OCI-LY7 (cell line): ENCODE results near the gene TEX13A. TPM values are rescaled to one million over a fixed set of nuclear protein-coding genes. Genes with fewer than 3 reads are reported as not detected.

Experiments used
- BruUV-seq: library from RNA; stranded (reverse); fragments of 400-500 nt; replicated peaks from 2 replicates; lab custom pipeline; 2021; lab: Mats Ljungman, UMichigan
- CTCF ChIA-PET: fragments of 300-600 bp; sonication (Branson Sonifier 250); formaldehyde crosslinking; loops from one replicate; lab custom pipeline; 2022; ENCODE audit warnings: antibody characterized with exemption; ENCODE audit not compliant: unreplicated experiment; lab: Charles Lee
- POLR2A ChIA-PET: fragments of 300-600 bp; sonication (Branson Sonifier 250); formaldehyde crosslinking; loops from one replicate; lab custom pipeline; 2022; ENCODE audit warnings: antibody characterized with exemption; lab: Charles Lee
- DNase-seq: peaks from one replicate; pipeline ENCODE4 v3.0.0-alpha.2; 2015; ENCODE audit warnings: low spot score
- H2AFZ ChIP-seq: fragments of 200-600 bp; sonication (generic), shearing (Covaris generic); 2 replicates; pipeline ENCODE4 v1.6.1; 2014; ENCODE audit warnings: mild to moderate bottlenecking, antibody characterized with exemption, low read length, moderate library complexity
- H3K27ac ChIP-seq: fragments of 200-600 bp; sonication (generic); 2 replicates; pipeline ENCODE4 v1.5.1; 2014; ENCODE audit warnings: mixed run types, low read depth, mild to moderate bottlenecking, moderate library complexity, low read length, inconsistent platforms; ENCODE audit not compliant: poor library complexity, severe bottlenecking
- H3K36me3 ChIP-seq: fragments of 200-600 bp; sonication (generic); 2 replicates; pipeline ENCODE4 v1.6.1; 2014; ENCODE audit warnings: mild to moderate bottlenecking, antibody characterized with exemption, low read length, moderate library complexity, mixed read lengths; ENCODE audit not compliant: insufficient read depth
- H3K4me1 ChIP-seq: fragments of 200-600 bp; sonication (generic); 2 replicates; pipeline ENCODE4 v1.5.1; 2014; ENCODE audit warnings: mild to moderate bottlenecking, low read length; ENCODE audit not compliant: insufficient read depth, poor library complexity, severe bottlenecking
- H3K4me2 ChIP-seq: fragments of 200-600 bp; sonication (generic); 2 replicates; pipeline ENCODE4 v1.6.1; 2014; ENCODE audit warnings: mild to moderate bottlenecking, low read length
- H3K4me3 ChIP-seq: fragments of 200-600 bp; sonication (generic); 2 replicates; pipeline ENCODE4 v1.5.1; 2014; ENCODE audit warnings: mild to moderate bottlenecking, low read depth, low read length; ENCODE audit not compliant: poor library complexity, severe bottlenecking
- H3K79me2 ChIP-seq: fragments of 200-600 bp; sonication (generic); 2 replicates; pipeline ENCODE4 v1.6.1; 2016; ENCODE audit warnings: low read depth, mild to moderate bottlenecking, low read length, moderate library complexity, mixed read lengths; ENCODE audit not compliant: insufficient read depth
- H3K9me2 ChIP-seq: fragments of 200-600 bp; sonication (generic); 2 replicates; pipeline ENCODE4 v1.6.1; 2016; ENCODE audit warnings: mild to moderate bottlenecking, low read length, mixed read lengths; ENCODE audit not compliant: insufficient read depth
- H3K9me3 ChIP-seq: fragments of 200-600 bp; sonication (generic); 2 replicates; pipeline ENCODE4 v1.6.1; 2014; ENCODE audit warnings: mild to moderate bottlenecking, mixed run types, low read length, mixed read lengths
- H4K20me1 ChIP-seq: fragments of 200-600 bp; sonication (generic); 2 replicates; pipeline ENCODE4 v1.6.1; 2014; ENCODE audit warnings: mild to moderate bottlenecking, antibody characterized with exemption, low read length, moderate library complexity, mixed read lengths; ENCODE audit not compliant: insufficient read depth
- EZH2phosphoT487 ChIP-seq: fragments of 200-600 bp; sonication (generic); IDR thresholded peaks from 2 replicates; pipeline ENCODE4 v1.6.1; 2018; ENCODE audit warnings: low read depth, borderline replicate concordance, mild to moderate bottlenecking, mixed run types, antibody characterized with exemption, low read length, moderate library complexity, mixed read lengths
- intact Hi-C: fragments of 100-400 bp; cut with micrococcal nuclease; formaldehyde crosslinking; loops from one replicate; pipeline ENCODE4 v1.10.0; 2022; ENCODE audit not compliant: unreplicated experiment
- total RNA-seq, 2 experiments: library from RNA; depleted of rRNA in 1 of 2; stranded (reverse); fragments of >200 nt in 1 of 2; shearing (Covaris generic) in 1 of 2; gene quantifications; 2 replicates each; pipeline ENCODE4 v1.2.3, GENCODE V29; 2014 to 2022
- TF ChIP-seq, protein P1 (sequence below): fragments of 200-600 bp; sonication (generic); conservative IDR thresholded peaks from 2 replicates; pipeline ENCODE4 v1.5.1; 2014; ENCODE audit warnings: mild to moderate bottlenecking, antibody characterized with exemption, low read length, moderate library complexity, mixed read lengths

Gene TEX13A
- total RNA-seq, 2 experiments from 2014 or later, result not detected

DNA sequence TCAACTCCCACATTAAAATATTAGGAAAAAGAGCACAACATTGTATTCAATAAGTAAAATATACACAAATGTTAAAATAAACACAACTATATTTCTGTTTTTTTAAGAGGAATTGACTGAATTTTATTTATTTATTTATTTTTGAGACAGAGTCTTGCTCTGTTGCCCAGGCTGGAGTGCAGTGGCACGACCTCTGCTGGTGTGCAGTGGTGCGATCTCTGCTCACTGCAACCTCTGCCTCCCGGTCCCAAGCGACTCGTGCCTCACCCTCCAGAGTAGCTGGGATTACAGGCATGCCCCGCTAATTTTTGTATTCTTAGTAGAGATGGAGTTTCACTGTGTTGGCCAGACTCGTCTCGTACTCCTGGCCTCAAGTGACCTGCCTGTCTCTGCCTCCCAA, 31.4 kb downstream of the TEX13A start:
- intact Hi-C loops, result no loop called here
- no peak overlapping the region for H3K4me3 ChIP-seq
- H3K4me2 ChIP-seq, result no peak overlapping the region
- ChIA-PET POLR2A (no interaction called here), CTCF (no interaction called here)
- H3K9me3 ChIP-seq, result no peaks in the 10 kb centered on the region
- no peaks in the 10 kb centered on the region for H3K9me2 ChIP-seq
- DNase-seq, result no peak
- no peak overlapping the region for H2AFZ ChIP-seq
- H3K79me2 ChIP-seq, result no peaks in the 10 kb centered on the region
- no peaks in the 10 kb centered on the region for H3K36me3 ChIP-seq
- TF ChIP-seq, protein P1, sequence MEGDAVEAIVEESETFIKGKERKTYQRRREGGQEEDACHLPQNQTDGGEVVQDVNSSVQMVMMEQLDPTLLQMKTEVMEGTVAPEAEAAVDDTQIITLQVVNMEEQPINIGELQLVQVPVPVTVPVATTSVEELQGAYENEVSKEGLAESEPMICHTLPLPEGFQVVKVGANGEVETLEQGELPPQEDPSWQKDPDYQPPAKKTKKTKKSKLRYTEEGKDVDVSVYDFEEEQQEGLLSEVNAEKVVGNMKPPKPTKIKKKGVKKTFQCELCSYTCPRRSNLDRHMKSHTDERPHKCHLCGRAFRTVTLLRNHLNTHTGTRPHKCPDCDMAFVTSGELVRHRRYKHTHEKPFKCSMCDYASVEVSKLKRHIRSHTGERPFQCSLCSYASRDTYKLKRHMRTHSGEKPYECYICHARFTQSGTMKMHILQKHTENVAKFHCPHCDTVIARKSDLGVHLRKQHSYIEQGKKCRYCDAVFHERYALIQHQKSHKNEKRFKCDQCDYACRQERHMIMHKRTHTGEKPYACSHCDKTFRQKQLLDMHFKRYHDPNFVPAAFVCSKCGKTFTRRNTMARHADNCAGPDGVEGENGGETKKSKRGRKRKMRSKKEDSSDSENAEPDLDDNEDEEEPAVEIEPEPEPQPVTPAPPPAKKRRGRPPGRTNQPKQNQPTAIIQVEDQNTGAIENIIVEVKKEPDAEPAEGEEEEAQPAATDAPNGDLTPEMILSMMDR, result no peak
- no peak for TF ChIP-seq EZH2phosphoT487
- H3K27ac ChIP-seq, result no peak overlapping the region
- no TSS peak for BruUV-seq
- H3K4me1 ChIP-seq, result no peaks in the 10 kb centered on the region
- H4K20me1 ChIP-seq, result no peaks in the 10 kb centered on the region

DNA sequence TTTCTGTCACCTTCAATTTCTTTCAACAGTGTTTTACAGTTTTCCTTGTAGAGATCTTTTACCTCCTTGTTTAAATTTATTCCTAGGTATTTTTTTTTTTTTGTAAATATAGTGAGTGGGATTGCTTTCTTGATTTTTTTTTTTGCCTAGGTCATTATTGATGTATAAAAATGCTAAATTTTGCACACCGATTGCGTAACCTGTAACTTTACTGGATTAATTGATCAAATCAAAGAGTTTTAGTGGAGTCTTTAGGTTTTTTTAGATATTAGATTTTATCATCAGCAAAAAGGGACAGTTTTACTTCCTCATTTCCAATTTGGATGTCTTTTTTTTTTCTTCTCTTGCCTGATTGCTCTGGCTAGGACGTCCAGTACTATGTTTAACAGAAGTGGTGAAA, 40.9 kb downstream of the TEX13A start:
- TF ChIP-seq EZH2phosphoT487, result no peak
- TF ChIP-seq, protein P1, result no peak
- intact Hi-C loops, result no loop called here
- no peak overlapping the region for H3K4me2 ChIP-seq
- POLR2A ChIA-PET, result no interaction called here
- no TSS peak for BruUV-seq
- H3K4me1 ChIP-seq, result no peaks in the 10 kb centered on the region
- no peaks in the 10 kb centered on the region for H3K79me2 ChIP-seq
- CTCF ChIA-PET, result no interaction called here
- no peak for DNase-seq
- no peaks in the 10 kb centered on the region for H3K9me3 ChIP-seq
- H3K36me3 ChIP-seq, result no peaks in the 10 kb centered on the region
- H4K20me1 ChIP-seq, result no peaks in the 10 kb centered on the region
- H3K4me3 ChIP-seq, result no peak overlapping the region
- no peaks in the 10 kb centered on the region for H3K9me2 ChIP-seq
- H3K27ac ChIP-seq, result no peak overlapping the region
- no peak overlapping the region for H2AFZ ChIP-seq

DNA sequence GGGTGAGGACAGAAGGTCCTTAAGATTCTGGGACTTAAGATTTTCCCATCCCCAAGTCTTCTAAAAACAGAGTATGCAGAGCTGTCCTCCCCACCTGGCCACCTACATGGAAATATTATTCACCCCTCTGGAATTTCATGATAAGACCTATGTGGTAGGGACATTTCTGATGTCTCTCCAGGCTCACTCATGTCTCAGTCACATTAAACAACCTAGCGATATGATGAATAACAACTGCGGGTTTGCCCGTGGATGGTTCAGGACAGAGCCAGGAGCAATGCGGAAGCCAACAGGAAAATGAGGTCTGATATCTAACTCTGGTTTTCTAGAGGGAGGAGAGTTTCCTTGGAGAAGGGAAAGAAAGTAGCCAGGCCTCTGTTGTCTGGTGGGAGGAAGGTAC, 47.4 kb downstream of the TEX13A start:
- no peak overlapping the region for H3K4me3 ChIP-seq
- H3K79me2 ChIP-seq, result no peaks in the 10 kb centered on the region
- H3K4me2 ChIP-seq, result no peak overlapping the region
- no peak overlapping the region for H3K27ac ChIP-seq
- CTCF ChIA-PET, result no interaction called here
- no peaks in the 10 kb centered on the region for H3K9me2 ChIP-seq
- H4K20me1 ChIP-seq, result no peaks in the 10 kb centered on the region
- no TSS peak for BruUV-seq
- TF ChIP-seq, protein P1, result no peak
- no peak for TF ChIP-seq EZH2phosphoT487
- no peak for DNase-seq
- intact Hi-C loops, result no loop called here
- H3K4me1 ChIP-seq, result no peaks in the 10 kb centered on the region
- POLR2A ChIA-PET, result no interaction called here
- H3K36me3 ChIP-seq, result no peaks in the 10 kb centered on the region
- H3K9me3 ChIP-seq, result no peaks in the 10 kb centered on the region
- no peak overlapping the region for H2AFZ ChIP-seq
